Activated CD4-positive, alpha-beta T cell treated with anti-CD3 and anti-CD28 coated beads for 1 hour (primary cell): Measurements from ENCODE around the gene DOCK6.
"Not testable (repeated sequence)": the region's sequence is repeated elsewhere in the genome, so short reads cannot be mapped to it uniquely, and the experiment has no call there.

Experiments
- DNase-seq: peaks from one replicate; pipeline ENCODE4 v3.0.0-alpha.2; 2020

DOCK6 gene

GRCh38 chr19:11194656-11195558 is 67.4 kb downstream of the DOCK6 start:
- DNase-seq = no peak

GRCh38 chr19:11194173-11194572 is 68.2 kb downstream of the DOCK6 start:
- DNase-seq = no peak

DNA sequence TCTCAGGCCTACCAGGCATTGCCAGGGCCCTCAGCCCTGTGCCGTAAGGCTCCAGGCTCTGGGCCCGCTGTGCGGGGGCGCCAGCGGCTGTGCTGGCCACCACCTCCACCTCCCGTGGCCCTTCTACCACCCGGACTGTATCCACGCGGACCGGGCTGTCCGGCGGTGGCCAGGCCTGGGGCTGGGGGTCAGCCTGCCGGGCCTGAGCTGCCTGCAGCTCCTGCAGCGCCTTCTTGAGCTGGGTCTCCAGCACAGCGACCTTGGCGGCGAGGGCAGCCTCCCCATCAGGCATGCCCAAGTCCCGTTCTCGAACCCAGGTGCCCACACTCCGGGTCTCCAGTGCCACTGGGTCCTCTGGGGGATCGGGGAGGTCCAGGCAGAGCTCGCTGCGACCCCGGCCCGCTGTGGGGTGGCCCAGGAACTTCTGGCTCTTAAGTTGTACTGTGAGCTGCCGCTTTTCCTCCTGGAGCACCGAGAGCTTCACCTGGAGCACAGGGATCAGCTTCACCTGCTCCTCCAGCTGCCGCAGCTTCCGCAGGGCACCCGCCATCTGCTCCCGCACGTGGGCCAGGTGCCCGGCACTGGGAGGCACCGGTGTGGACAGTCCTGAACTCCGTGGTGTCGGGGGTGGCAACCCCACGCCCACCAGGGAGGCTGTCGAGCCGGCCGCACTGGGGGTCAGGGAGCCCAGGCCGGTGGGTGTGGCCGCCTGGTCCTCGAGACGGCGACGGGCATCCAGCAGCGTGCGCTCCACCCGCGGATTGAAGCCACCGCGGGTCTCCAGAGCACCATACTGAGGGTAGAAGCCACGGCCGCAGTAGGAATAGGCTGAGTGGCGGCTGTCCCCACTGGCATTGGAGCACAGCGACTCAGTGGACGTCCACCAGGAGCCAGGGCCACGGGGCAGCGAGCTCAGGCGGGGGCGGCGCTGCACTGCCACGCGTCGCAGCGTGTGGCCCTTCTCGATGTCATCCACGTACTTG is 69.1 kb downstream of the DOCK6 start:
- no peak for DNase-seq

GRCh38 chr19:11191934-11192333 is 70.4 kb downstream of the DOCK6 start:
- no peak for DNase-seq

DNA sequence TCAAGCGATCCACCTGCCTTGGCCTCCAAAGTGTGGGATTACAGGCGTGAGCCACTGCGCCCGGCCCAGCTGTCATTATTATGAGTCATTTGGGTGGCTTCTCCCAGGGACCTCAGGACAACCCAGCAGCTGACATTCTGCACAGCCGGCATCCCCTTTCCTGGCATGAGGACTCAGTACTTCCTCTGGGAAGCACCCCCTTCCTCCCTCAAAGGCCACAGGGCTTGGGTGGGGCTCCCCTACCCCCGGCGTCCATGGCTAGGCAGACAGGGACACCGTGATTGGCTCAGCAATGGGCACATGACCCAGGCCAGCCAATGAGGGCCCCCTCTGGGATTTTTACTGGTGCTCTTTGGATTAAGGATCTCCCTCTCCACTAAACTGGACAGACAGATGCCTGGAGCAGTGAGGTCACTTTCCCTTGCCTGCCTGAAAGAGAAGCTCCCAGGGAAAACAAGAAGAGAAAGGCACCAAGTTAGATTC is 71.0 kb downstream of the DOCK6 start:
- DNase-seq = no peak

DNA sequence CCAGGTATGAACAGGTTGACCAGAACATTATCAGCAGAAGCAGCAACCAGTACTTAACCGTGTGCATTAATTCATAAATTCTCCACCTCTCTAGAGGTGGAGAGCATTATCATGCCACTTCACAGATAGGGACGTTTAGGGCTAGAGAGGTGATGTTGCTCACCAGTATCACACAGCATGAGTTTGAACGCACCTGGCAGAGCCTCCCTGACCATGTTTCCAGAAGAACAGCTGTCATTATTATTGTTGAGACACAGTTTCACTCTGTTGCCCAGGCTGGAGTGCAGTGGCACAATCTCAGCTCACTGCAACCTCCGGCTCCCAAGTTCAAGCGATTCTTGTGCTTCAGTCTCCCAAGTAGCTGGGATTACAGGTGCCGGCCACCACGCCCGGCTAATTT is 71.8 kb downstream of the DOCK6 start:
- DNase-seq = no peak

DNA sequence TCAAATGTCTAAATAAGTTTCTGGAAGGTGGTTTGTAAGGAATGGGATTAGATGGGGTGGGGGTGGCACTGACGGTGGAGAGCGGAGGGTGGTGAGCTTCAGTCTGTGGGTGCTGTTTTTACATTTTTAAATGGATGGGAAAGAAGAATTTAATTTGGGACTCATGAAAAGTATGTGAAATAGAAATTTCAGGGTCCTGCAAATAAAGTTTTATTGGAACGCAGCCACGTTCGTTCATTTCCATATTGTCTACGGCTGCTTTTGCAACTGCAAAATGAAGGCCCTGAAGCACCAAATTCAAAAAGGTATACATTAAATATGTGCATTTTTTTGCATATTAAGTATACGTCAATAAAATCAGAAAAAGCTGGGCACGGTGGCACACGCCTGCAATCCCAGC is 74.9 kb downstream of the DOCK6 start:
- DNase-seq = no peak

GRCh38 chr19:11182994-11183393 is 79.3 kb downstream of the DOCK6 start:
- no peak for DNase-seq

DNA sequence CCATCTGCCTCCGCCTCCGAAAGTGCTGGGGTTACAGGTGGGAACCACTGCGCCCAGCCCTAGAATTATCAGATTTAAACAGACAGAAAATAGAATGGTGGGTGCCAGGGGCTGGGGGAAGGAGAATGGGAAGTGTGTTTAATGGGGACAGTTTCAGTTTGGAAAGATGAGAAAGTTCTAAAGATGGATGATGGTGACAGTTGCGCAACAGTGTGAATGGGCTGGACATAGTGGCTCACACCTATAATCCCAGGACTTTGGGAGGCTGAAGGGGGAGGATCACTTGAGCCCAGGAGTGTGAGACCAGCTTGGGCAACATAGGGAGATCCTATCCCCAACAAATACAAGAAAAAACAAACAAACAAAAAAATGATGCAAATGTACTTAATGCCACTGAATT is 80.8 kb downstream of the DOCK6 start:
- DNase-seq = no peak

- DNase-seq = not testable (repeated sequence)
These were observed 81.3 kb downstream of the DOCK6 start for GRCh38 chr19:11180975-11181374.

- DNase-seq = no peak
These were observed 82.0 kb downstream of the DOCK6 start for GRCh38 chr19:11180346-11180745.

- no peak for DNase-seq
These were observed 82.5 kb downstream of the DOCK6 start for GRCh38 chr19:11179716-11180297.

GRCh38 chr19:11179145-11179465 is 83.2 kb downstream of the DOCK6 start:
- DNase-seq = not testable (repeated sequence)

DNA sequence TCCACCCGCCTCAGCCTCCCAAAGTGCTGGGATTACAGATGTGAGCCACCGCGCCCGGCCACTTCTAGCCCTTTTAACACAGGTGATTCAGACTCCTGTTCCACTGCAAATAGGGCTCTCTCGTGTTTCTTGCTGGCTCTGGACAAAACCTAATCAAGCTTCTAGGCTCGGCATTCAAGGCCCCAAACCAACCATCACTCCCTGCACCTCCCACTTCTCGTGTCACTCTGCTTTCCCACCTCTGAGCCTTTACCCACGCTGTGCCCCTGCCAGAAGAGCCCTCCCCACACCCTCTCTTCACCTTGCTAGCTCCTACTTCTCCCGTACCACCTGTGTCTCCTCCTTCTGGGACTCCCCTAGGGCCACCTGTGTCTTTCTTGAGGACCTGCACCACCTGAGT is 84.7 kb downstream of the DOCK6 start:
- DNase-seq = no peak

- no peak for DNase-seq
These were observed 85.7 kb downstream of the DOCK6 start for GRCh38 chr19:11176466-11177193.

DNA sequence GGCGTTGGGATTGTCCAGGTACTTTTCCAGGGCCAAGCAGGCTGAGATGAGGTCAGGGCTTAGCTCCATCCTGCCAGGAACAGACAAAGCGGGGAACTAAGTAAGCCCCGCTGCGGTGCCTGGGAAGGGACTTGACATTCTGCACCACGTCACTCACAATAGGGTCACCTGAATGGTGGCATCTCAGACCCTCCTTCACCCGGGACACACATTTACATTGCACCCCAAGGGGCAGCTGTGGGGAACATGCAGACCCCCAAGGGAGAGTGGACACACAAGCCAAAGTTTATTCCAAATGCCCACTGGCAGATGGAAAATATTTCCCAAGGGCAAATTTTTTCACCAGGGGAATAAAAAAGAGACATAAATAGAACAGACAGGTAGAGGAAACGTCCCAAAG is 86.4 kb downstream of the DOCK6 start:
- no peak for DNase-seq

- no peak for DNase-seq
These were observed 88.0 kb downstream of the DOCK6 start for GRCh38 chr19:11174336-11174735.

GRCh38 chr19:11173516-11174155 is 88.7 kb downstream of the DOCK6 start:
- no peak for DNase-seq

DNA sequence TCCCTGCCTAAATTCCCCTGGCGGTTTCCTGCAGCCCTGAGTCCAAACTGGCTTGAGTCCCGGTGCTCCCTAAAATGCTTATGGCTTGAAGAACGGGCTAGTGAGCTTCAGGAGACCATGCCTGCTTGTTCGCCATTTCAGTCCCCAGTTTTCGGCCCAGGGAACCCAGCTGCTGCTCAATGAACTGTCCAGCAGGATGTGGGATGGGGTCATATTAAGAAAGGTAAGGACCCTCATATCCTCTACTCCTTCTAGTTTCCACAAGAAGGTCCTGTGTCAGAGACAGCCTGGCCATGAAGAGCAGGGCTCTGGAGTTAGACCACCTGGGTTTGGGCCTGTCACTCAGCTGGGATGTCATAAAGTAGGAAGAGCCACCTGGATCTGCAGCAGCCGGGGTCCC is 89.7 kb downstream of the DOCK6 start:
- DNase-seq = no peak

- no peak for DNase-seq
These were observed 91.2 kb downstream of the DOCK6 start for GRCh38 chr19:11171144-11171543.

GRCh38 chr19:11169896-11170678 is 92.2 kb downstream of the DOCK6 start:
- DNase-seq = no peak
